IPS DF 6.9 (cell line): ENCODE data around the gene MAP3K15.

Experiments
- DNase-seq: peaks from one replicate; pipeline ENCODE4 v3.0.0-alpha.2; 2013; ENCODE audit warnings: low read depth, low spot score
- H3K27ac ChIP-seq: one replicate; pipeline ENCODE4 v1.5.1; 2013; ENCODE audit warnings: low read length, control low read depth
- H3K27me3 ChIP-seq: 2 replicates; pipeline ENCODE4 v1.6.1; 2013; ENCODE audit warnings: mild to moderate bottlenecking, low read length; ENCODE audit not compliant: control insufficient read depth, insufficient read depth
- H3K36me3 ChIP-seq: 2 replicates; pipeline ENCODE4 v1.6.1; 2013; ENCODE audit warnings: low read length; ENCODE audit not compliant: control insufficient read depth, insufficient read depth
- H3K4me1 ChIP-seq: 2 replicates; pipeline ENCODE4 v1.6.1; 2013; ENCODE audit warnings: low read length; ENCODE audit not compliant: control insufficient read depth, insufficient read depth
- H3K4me3 ChIP-seq: 2 replicates; pipeline ENCODE4 v1.5.1; 2013; ENCODE audit warnings: mild to moderate bottlenecking, low read length
- H3K9me3 ChIP-seq: 2 replicates; pipeline ENCODE4 v1.6.1; 2013; ENCODE audit warnings: low read length, inconsistent platforms; ENCODE audit not compliant: control insufficient read depth, insufficient read depth
- WGBS: extraction: QIAGEN DNeasy Blood & Tissue Kit; methylation state at CpG from one replicate; pipeline ENCODE4 v1.1.7; 2013; ENCODE audit warnings: mixed read lengths, missing lambda C conversion rate; ENCODE audit not compliant: insufficient read length, insufficient coverage; 5-methylcytosine and 5-hydroxymethylcytosine counted together

The MAP3K15 gene

DNA sequence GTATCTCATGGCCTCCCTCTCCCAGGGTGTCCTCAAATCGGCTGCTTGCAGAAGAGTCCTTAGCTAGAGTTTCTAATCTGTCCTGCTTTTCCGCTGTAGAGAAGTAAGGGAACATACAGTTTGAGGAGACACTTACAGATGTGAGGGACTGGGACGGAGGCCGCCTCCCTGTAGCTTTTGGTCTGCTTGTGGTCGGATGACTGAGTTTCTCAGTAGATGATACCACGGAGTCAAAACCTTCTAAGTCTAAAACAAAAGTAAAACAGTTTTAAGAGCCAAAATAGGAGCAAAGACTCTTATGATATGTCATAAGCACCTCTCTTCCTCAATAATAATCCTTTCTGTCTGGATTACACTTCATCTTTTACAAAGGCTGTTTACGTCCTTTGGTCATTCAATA lies 34.5 kb upstream of the MAP3K15 start:
- no peaks in the 10 kb centered on the region for H3K4me1 ChIP-seq
- no peak overlapping the region for H3K4me3 ChIP-seq
- no peak overlapping the region for H3K27ac ChIP-seq
- H3K36me3 ChIP-seq: no peaks in the 10 kb centered on the region
- H3K27me3 ChIP-seq: no peaks in the 10 kb centered on the region
- DNase-seq: no peak
- no peaks in the 10 kb centered on the region for H3K9me3 ChIP-seq
- WGBS: no CpG with 5 or more reads among the region's 7 CpGs

DNA sequence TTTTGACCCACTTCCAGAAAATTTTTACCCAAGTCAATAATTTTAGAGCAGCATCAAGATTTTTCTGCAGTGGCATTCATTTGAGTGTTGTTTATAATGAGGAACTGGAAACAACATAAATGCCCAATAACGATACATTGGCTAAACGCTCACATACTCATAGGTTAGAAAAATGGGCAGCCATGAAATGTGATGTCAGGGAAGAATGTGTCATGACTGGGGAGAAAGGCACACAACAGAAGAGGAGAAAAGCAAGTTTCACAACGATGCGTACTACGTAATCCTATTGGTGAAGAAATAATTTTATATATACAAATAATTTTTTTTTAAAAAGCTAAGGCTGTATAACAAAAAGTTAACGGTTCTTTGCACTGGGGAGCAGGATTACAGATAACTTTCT lies 33.6 kb upstream of the MAP3K15 start:
- no peaks in the 10 kb centered on the region for H3K9me3 ChIP-seq
- WGBS: no CpG with 5 or more reads among the region's 6 CpGs

DNA sequence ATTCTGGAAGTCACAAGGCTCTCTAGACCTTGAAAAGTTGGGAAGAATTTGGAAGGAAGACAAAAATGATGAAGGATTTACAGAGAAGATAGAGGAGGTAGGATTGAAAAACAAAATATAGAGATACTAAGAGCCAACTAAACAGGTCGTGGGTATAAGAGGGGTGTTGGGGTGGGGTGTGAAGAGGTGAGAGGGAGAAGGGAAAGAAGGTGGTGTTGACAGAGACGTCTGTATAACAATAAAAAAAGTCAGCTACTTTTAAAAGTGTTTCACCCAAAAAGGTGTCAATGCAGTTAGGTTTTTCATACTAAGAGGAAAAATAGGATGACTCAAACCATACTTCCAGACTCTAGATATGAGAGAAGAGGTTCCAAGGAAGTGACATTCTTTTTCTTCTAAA lies 33.0 kb upstream of the MAP3K15 start:
- Histone ChIP-seq H3K36me3 (no peaks in the 10 kb centered on the region), H3K27ac (no peak overlapping the region), H3K9me3 (no peaks in the 10 kb centered on the region), H3K4me1 (no peaks in the 10 kb centered on the region), H3K27me3 (no peaks in the 10 kb centered on the region), H3K4me3 (no peak overlapping the region)
- WGBS: 100% methylated on average over 2 of the region's 2 CpGs
- DNase-seq: no peak

More for the DNA sequence above, 33.6 kb upstream of the MAP3K15 start:
- Histone ChIP-seq H3K27ac (no peak overlapping the region), H3K36me3 (no peaks in the 10 kb centered on the region), H3K27me3 (no peaks in the 10 kb centered on the region), H3K4me1 (no peaks in the 10 kb centered on the region), H3K4me3 (no peak overlapping the region)
- DNase-seq: no peak

DNA sequence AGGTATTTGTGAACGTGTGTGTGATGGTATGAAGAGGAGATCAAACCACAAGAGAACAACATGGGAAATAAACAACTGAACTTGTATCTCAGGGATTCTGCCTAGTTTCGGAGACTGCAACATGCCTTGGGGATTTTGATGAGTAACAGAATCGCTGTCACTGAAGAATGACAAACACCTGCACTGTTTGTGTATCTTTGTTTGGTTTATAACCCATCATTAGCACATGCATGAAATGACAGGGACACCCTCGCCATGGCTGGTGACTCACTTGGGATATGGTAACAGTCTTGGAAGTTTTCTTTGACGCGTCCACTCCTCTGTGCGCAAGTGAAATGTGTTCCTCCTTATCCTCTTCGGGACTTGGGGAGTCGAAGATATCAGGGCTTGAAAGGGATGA lies 30.3 kb upstream of the MAP3K15 start:
- H3K9me3 ChIP-seq: no peaks in the 10 kb centered on the region
- H3K27me3 ChIP-seq: no peaks in the 10 kb centered on the region
- no peaks in the 10 kb centered on the region for H3K36me3 ChIP-seq
- H3K4me3 ChIP-seq: no peak overlapping the region
- no peak for DNase-seq
- no peak overlapping the region for H3K27ac ChIP-seq
- H3K4me1 ChIP-seq: no peaks in the 10 kb centered on the region
- 100% methylated on average over 1 of the region's 9 CpGs for WGBS

DNA sequence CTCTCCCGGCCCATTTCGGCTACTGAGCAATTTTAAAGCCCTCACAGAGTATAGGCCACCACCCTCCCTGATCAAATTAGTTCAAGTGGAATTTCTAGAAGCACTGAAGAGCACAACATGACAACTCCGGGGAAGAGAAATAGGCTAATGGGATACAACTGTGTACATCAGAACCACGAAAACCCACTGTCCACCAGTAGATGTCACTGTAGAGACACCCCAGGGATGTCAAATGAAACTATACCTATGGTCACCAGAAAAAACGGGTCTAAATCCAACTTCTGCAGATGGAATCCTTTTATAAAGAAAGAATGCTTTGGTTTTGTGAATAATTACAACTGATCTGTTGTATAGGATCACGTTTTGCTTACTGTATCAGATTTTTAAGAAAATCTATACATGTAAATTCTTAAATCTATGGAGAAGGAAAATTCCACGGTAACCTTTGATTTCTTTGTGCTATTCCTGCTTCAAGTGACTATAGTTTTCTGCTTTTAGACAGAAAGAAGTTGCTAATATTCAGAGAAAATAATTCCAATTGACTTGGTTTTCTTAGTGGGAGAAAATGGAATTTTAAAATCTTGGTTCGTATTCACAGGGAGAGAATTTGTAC lies 29.5 kb upstream of the MAP3K15 start:
- DNase-seq: peak; percentile 16
- Histone ChIP-seq H3K4me1 (no peaks in the 10 kb centered on the region), H3K9me3 (no peaks in the 10 kb centered on the region), H3K4me3 (no peak overlapping the region), H3K27me3 (no peaks in the 10 kb centered on the region), H3K36me3 (no peaks in the 10 kb centered on the region), H3K27ac (no peak overlapping the region)
- WGBS: no CpG with 5 or more reads among the region's 8 CpGs

DNA sequence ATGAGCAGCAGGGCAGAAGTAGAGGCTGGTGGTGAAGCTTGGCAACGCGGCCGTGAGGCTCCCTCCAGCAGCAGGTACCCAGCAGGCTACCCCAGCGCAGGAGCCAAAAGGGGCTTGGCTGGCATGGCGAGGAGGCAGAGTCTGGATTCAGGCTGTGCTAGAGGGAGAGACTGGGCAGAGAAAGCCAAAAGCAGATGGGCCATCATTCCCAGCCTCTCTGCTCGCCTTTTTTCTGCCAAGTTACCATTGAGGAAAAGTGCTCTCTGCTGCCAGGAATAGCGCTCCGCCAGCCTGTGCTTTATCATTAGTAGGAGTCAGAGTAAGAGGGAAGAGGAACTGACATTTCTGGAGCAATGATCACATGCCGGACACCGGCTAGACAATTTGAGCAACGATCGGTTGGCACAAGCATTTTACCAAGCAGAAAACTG lies 28.7 kb upstream of the MAP3K15 start:
- H3K4me3 ChIP-seq: no peak overlapping the region
- no peak for DNase-seq
- H3K9me3 ChIP-seq: no peaks in the 10 kb centered on the region
- H3K27ac ChIP-seq: no peak overlapping the region
- no peaks in the 10 kb centered on the region for H3K27me3 ChIP-seq
- no peaks in the 10 kb centered on the region for H3K36me3 ChIP-seq
- no CpG with 5 or more reads among the region's 12 CpGs for WGBS
- no peaks in the 10 kb centered on the region for H3K4me1 ChIP-seq

DNA sequence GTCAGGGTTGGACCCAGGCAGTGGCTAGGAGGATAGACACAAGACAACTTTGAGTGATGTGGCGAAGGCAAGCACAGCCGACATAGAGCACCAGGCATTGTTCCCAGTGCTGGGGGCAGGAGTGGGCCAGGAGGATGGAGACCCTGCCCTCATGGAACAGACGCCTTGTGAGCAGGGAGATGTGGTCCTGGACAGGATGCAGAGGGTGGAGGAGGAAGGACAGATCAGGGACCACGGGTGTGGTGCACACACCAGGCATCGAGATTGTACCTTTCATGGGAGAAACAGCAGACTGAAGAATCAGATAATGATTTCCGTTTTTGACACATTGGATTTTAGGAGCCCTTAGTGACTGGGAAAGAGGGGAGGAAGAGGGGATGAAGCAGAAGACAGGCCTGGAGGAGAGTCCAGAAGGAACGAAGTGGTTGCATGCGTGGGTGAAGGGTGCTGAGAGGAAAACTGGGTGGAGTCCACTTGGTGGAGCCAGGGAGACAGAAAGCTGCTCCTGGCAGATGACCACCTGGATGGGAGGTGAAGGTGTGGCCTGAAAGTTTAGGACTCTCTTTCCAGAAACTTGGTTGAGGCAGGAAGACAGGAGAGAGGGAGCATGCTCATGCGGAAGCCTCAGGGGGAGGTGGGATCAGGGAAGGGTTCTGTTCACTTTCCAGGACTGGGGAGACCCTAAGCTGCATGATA lies 27.9 kb upstream of the MAP3K15 start:
- Histone ChIP-seq H3K27ac (no peak overlapping the region), H3K4me3 (no peak overlapping the region), H3K9me3 (no peaks in the 10 kb centered on the region), H3K27me3 (no peaks in the 10 kb centered on the region), H3K4me1 (no peaks in the 10 kb centered on the region), H3K36me3 (no peaks in the 10 kb centered on the region)
- DNase-seq: no peak
- WGBS: no CpG with 5 or more reads among the region's 9 CpGs

DNA sequence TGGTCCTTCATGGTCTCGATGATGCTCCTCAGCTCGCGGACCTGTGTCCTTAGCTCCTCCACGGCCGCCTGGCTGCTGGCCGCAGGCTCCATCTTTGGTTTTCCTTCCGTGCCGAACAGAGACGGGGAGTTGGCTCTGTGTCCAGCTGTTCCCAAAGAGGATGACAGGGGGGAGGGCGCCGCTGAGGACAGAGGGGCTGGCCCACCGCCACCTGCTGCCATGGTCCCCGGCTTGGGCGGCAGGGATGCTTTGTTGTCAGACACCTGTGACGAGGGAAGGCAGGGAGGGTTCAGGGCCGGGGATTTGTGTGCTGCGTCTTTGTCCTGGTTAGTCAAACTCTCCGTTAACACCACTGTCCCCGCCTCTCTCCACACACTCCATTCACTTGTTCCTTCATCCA lies 26.6 kb upstream of the MAP3K15 start:
- H3K4me1 ChIP-seq: no peaks in the 10 kb centered on the region
- no peaks in the 10 kb centered on the region for H3K9me3 ChIP-seq
- WGBS: no CpG with 5 or more reads among the region's 19 CpGs
- H3K36me3 ChIP-seq: no peaks in the 10 kb centered on the region
- DNase-seq: no peak
- H3K27me3 ChIP-seq: no peaks in the 10 kb centered on the region
- H3K4me3 ChIP-seq: no peak overlapping the region
- no peak overlapping the region for H3K27ac ChIP-seq

DNA sequence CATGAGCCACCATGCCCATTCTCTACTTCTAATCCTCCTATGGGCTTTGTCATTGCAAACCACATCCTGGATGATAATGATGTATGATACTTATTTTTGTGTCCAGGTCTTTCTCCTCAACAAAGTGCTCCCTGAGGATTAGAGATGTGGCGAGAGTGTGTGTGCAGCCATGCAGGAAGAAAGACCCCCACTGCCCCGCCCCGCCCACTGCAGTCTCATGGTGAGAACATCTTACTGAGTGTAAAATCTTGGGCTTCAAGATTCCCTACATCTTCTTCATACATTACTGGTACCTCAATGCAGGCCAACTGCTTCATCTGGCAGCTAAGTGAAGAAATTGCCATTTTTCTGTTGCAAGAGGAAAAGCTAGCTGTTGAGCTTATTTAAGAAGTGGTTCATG lies 25.9 kb upstream of the MAP3K15 start:
- no peak overlapping the region for H3K4me3 ChIP-seq
- no peaks in the 10 kb centered on the region for H3K9me3 ChIP-seq
- H3K36me3 ChIP-seq: no peaks in the 10 kb centered on the region
- H3K27ac ChIP-seq: no peak overlapping the region
- no peak for DNase-seq
- no CpG with 5 or more reads among the region's 3 CpGs for WGBS
- H3K27me3 ChIP-seq: no peaks in the 10 kb centered on the region
- H3K4me1 ChIP-seq: no peaks in the 10 kb centered on the region

DNA sequence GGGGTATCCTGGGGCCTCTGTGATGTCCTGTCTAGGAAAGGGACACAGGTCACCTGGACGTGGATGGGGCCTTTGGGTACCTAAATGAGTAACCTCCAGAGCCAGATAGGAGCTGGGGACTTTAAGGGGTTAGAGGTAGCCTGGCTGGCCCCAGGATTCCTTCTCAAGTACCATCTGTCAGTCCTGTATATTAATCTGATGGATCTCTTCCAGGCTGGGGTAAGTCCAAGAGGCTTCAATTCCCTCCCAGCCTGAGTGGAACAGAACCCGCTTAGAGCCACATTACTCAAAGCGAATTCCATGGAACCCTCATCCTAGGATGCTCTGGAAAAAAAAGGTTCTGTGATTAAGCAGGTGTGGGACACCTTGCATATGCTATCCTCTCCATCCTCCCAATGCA lies 24.8 kb upstream of the MAP3K15 start:
- DNase-seq: no peak
- H3K27ac ChIP-seq: no peak overlapping the region
- no CpG with 5 or more reads among the region's 3 CpGs for WGBS
- no peaks in the 10 kb centered on the region for H3K36me3 ChIP-seq
- no peaks in the 10 kb centered on the region for H3K27me3 ChIP-seq
- no peaks in the 10 kb centered on the region for H3K9me3 ChIP-seq
- H3K4me1 ChIP-seq: no peaks in the 10 kb centered on the region
- no peak overlapping the region for H3K4me3 ChIP-seq

DNA sequence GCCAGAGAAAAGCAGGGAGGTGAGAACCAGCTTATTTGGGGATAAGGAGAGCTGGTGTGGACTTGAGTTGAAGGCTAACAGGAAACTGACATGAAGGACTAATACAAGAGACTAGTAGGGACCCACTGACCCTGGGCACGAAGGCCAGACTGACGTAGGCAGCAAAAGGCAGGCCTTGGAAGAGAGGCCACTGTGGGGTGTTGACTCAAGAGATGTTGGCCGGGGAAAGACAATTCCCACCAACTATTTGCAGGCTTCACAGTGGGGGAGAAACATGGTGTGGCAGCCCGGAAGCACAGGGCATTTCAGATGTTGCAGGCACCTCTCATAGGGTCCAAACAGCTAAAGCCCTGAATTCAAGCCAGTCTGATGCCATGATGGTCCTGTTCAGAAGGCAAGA lies 24.4 kb upstream of the MAP3K15 start:
- no peak for DNase-seq
- H3K4me1 ChIP-seq: no peaks in the 10 kb centered on the region

More for the DNA sequence above, 24.4 kb upstream of the MAP3K15 start:
- no peaks in the 10 kb centered on the region for H3K36me3 ChIP-seq
- no peak overlapping the region for H3K27ac ChIP-seq
- no CpG with 5 or more reads among the region's 4 CpGs for WGBS
- H3K4me3 ChIP-seq: no peak overlapping the region
- no peaks in the 10 kb centered on the region for H3K9me3 ChIP-seq
- no peaks in the 10 kb centered on the region for H3K27me3 ChIP-seq
